CD4-positive, CD25-positive, alpha-beta regulatory T cell (primary cell): ENCODE measurements around the gene MSI2. TPM values are rescaled to one million over a fixed set of nuclear protein-coding genes. Genes with fewer than 3 reads are reported as not detected.

Experiments used
- ATAC-seq, 2 donors: fragments of 150-1000 bp; cut with Tn5 transposase; one replicate each; pipeline ENCODE4 v1.10.0; 2021; ENCODE audit warnings: low read depth in 2 of 2, moderate number of reproducible peaks in 2 of 2, moderate library complexity in 1 of 2
- DNase-seq, 3 donors: peaks; one replicate each; pipeline versions ENCODE4 v3.0.0 to v3.0.0-alpha.2; 2012 to 2022; ENCODE audit warnings: mixed read lengths in 1 of 3
- H3K27ac ChIP-seq: one replicate; pipeline ENCODE4 v1.7.0; 2013; ENCODE audit warnings: mild to moderate bottlenecking, low read length; ENCODE audit not compliant: insufficient read depth, poor library complexity, severe bottlenecking
- H3K27me3 ChIP-seq: one replicate; pipeline ENCODE4 v1.7.0; 2013; ENCODE audit warnings: low read length; ENCODE audit not compliant: control insufficient read depth, insufficient read depth
- H3K36me3 ChIP-seq: one replicate; pipeline ENCODE4 v1.7.0; 2013; ENCODE audit warnings: mild to moderate bottlenecking, low read length, moderate library complexity; ENCODE audit not compliant: control insufficient read depth, insufficient read depth
- H3K4me1 ChIP-seq: 2 replicates; pipeline ENCODE4 v1.7.0; 2013; ENCODE audit warnings: mild to moderate bottlenecking, low read length; ENCODE audit not compliant: insufficient read depth, control insufficient read depth, poor library complexity, severe bottlenecking
- H3K4me3 ChIP-seq: one replicate; pipeline ENCODE4 v1.7.0; 2013; ENCODE audit warnings: low read depth, mild to moderate bottlenecking, low read length, moderate library complexity
- H3K9me3 ChIP-seq, 2 experiments: 1 replicate in 1 of 2; 2 replicates in 1 of 2; pipeline ENCODE4 v1.7.0; 2013; ENCODE audit warnings: low read length in 2 of 2, mild to moderate bottlenecking in 1 of 2, moderate library complexity in 1 of 2; ENCODE audit not compliant: control insufficient read depth in 2 of 2
- H3K27ac Mint-ChIP-seq, 3 donors: one replicate each; pipeline ENCODE4 v1.8.0; 2020 to 2022; ENCODE audit warnings: mild to moderate bottlenecking in 3 of 3, mixed read lengths in 3 of 3, moderate library complexity in 2 of 3
- H3K27me3 Mint-ChIP-seq: one replicate; pipeline ENCODE4 v1.8.0; 2022; ENCODE audit warnings: mild to moderate bottlenecking, mixed read lengths
- H3K36me3 Mint-ChIP-seq: one replicate; pipeline ENCODE4 v1.8.0; 2020; ENCODE audit warnings: mixed read lengths
- H3K4me1 Mint-ChIP-seq, 4 donors: one replicate each; pipeline ENCODE4 v1.8.0; 2020 to 2022; ENCODE audit warnings: mixed read lengths in 4 of 4, mild to moderate bottlenecking in 1 of 4
- H3K4me3 Mint-ChIP-seq, 4 donors: one replicate each; pipeline ENCODE4 v1.8.0; 2020 to 2022; ENCODE audit warnings: mild to moderate bottlenecking in 4 of 4, mixed read lengths in 4 of 4, moderate library complexity in 3 of 4
- H3K9me3 Mint-ChIP-seq, 7 donors: one replicate each; pipeline ENCODE4 v1.8.0; 2020 to 2022; ENCODE audit warnings: mixed read lengths in 7 of 7, mild to moderate bottlenecking in 3 of 7, moderate library complexity in 2 of 7
- polyA plus RNA-seq, 4 donors: library from polyadenylated mRNA; unstranded; fragments of 300-500 nt; fragmentation: Illumina TruSeq; gene quantifications; one replicate each; pipeline ENCODE4 v1.2.3, GENCODE V29; 2021
- total RNA-seq: library from RNA; stranded (reverse); gene quantifications from one replicate; pipeline ENCODE4 v1.2.3, GENCODE V29; 2022

MSI2 gene
- total and polyA plus RNA-seq, 5 donors from 2014 or later = 3.2 to 177 (median 3.4) TPM

DNA sequence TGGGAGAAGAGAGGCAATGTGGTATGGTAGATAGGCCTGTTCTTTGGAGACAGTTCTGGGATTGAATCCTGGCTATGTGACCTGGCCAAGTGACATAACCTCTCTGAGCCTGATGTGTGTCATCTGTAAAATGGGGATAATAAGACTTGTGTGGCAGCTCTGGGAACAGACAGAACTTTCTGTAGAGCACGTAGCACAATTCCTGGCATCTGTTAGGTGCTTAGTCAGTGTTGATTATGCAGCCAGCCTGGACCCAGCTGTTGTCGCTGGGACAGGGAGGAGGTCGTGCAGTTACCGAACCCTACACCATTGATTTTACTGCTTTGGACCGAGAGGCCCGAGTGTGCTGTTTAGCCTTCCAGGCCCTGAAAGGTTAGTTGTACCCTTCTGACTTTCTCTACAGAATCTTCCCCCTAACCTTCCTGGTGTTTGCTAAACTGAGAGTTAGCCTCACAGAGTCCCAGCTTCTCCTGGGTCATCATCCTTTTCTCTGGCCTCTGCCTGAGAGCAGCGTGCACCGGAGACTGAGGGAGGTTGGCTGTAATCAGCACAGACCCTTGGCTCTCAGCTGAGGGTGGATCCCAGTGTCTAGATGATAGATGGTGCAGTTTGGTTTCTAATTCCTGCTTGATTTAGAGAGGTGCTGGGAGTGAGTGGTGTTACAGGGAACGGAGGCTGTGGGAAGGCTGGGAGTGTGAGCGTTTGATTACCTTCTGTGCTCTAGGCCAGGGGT lies 31.9 kb downstream of the MSI2 start:
- Mint-ChIP-seq H3K4me3 (no peak overlapping the region), H3K9me3 (no peaks in the 10 kb centered on the region), H3K4me1 (peaks cover 20 to 67% (median 51%) of the 10 kb centered on the region in 4 donors), H3K27me3 (no peaks in the 10 kb centered on the region), H3K27ac (peak overlapping the region; percentile 27 to 76 (median 39)), H3K36me3 (peaks cover 26% of the 10 kb centered on the region)
- Histone ChIP-seq H3K4me3 (no peak overlapping the region), H3K36me3 (peaks cover 9% of the 10 kb centered on the region), H3K27me3 (no peaks in the 10 kb centered on the region), H3K4me1 (peaks cover 24% of the 10 kb centered on the region), H3K27ac (no peak overlapping the region), H3K9me3 (no peaks in the 10 kb centered on the region)
- no peak for DNase-seq
- ATAC-seq = no peak

DNA sequence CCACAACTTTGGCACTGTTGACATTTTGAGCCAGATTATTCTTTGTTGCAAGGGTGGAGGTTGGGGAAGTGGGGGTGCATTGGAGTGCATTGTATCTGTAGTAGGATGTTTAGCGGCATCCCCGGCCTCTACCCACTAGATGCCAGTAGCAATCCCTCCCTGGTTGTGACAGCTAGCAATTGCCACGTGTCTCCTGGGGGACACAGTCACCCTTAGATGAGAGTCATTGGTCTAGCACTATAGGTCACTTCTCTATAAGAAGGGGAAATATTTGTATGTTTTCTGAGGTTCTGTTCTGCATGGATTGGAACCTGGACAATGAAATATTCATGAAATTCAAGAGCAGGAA lies 32.4 kb downstream of the MSI2 start:
- Histone ChIP-seq H3K27me3 (no peaks in the 10 kb centered on the region), H3K36me3 (peaks cover 9% of the 10 kb centered on the region), H3K27ac (no peak overlapping the region), H3K9me3 (no peaks in the 10 kb centered on the region), H3K4me3 (no peak overlapping the region), H3K4me1 (peaks cover 23% of the 10 kb centered on the region)
- DNase-seq (no peak), ATAC-seq (no peak)
- Mint-ChIP-seq H3K36me3 (peaks cover 26% of the 10 kb centered on the region), H3K27ac (peak overlapping the region in 2 of 3 donors; percentile 27 to 51), H3K4me3 (no peak overlapping the region), H3K4me1 (peaks cover 20 to 62% (median 46%) of the 10 kb centered on the region in 4 donors), H3K27me3 (no peaks in the 10 kb centered on the region), H3K9me3 (no peaks in the 10 kb centered on the region)

DNA sequence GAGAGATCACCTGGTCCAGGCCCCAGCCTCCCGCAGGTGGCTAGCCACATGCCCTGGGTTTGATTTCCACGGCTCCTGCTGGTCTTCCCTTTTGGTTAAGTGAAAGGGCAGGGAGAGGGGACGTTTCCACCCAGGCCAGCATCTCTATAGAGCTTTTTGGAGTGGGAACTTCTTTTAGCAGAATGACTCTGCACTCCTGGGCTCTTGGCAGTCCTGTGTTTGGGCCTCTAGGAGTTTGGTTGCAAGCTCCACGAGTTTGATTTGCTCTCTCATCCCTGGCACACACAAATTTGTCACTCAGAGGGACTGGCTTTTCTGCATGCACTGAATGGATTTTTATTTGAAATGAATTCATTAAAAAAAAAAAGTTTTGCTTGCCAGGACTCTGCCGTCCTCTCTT lies 32.8 kb downstream of the MSI2 start:
- H3K36me3 ChIP-seq = peaks cover 12% of the 10 kb centered on the region
- no peaks in the 10 kb centered on the region for H3K9me3 ChIP-seq
- no peaks in the 10 kb centered on the region for H3K27me3 ChIP-seq
- Mint-ChIP-seq H3K36me3 (peaks cover 29% of the 10 kb centered on the region), H3K4me3 (no peak overlapping the region), H3K27me3 (no peaks in the 10 kb centered on the region), H3K4me1 (peaks cover 19 to 63% (median 48%) of the 10 kb centered on the region in 4 donors), H3K27ac (peak overlapping the region in 2 of 3 donors; percentile 27 to 51), H3K9me3 (no peaks in the 10 kb centered on the region)
- peaks cover 23% of the 10 kb centered on the region for H3K4me1 ChIP-seq
- H3K4me3 ChIP-seq = no peak overlapping the region
- DNase-seq (no peak), ATAC-seq (no peak)
- no peak overlapping the region for H3K27ac ChIP-seq

DNA sequence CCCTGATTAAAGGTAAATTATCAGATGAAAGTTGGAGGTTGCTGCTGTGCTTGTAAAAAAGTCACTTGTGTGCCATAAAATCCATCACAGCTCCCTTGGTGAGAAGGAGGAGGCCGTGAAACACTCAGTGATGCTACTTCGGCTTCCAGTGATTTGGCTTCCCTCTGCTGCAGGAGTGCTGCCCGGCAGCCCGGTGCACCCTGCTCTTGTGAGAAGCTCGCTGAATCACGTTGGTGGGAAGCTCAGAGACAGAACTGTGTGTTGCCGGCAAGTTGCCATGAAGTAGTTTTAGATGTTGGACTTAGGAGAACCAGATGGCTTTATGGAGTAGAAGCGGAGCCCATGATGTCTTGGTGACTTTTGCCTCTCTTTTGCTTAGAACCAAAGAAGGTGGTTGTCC lies 33.3 kb downstream of the MSI2 start:
- H3K4me1 Mint-ChIP-seq = peaks cover 16 to 63% (median 48%) of the 10 kb centered on the region in 4 donors
- ATAC-seq = no peak
- H3K27me3 Mint-ChIP-seq = no peaks in the 10 kb centered on the region
- H3K4me1 ChIP-seq = peaks cover 22% of the 10 kb centered on the region
- H3K4me3 ChIP-seq = no peak overlapping the region
- H3K27ac ChIP-seq = no peak overlapping the region
- H3K36me3 ChIP-seq = peaks cover 13% of the 10 kb centered on the region
- peak overlapping the region in 1 of 3 donors; percentile 82 for H3K27ac Mint-ChIP-seq
- no peak for DNase-seq
- H3K9me3 Mint-ChIP-seq = no peaks in the 10 kb centered on the region
- H3K9me3 ChIP-seq = no peaks in the 10 kb centered on the region
- H3K36me3 Mint-ChIP-seq = peaks cover 29% of the 10 kb centered on the region
- H3K27me3 ChIP-seq = no peaks in the 10 kb centered on the region
- H3K4me3 Mint-ChIP-seq = no peak overlapping the region

DNA sequence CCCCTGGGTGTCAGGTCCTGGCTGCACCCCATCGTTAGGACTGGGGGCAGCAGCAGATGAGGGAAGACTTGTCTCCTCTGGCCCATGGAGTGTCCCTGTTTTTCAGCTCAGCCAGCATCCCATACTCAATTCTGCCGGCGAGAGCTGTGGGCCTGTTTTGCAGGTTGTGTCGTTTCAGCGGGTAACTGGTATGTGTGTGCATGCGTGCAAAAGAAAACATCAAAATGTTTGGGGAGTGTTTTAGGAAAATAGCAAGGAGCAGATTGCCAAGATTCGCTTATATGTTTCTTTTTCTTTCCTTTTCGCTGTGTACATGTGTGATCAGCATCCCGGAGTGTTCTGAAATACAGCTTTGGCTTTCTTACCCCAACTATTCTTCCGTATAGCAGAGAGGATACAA lies 34.7 kb downstream of the MSI2 start:
- Histone ChIP-seq H3K36me3 (peaks cover 13% of the 10 kb centered on the region), H3K27ac (no peak overlapping the region), H3K4me3 (no peak overlapping the region), H3K4me1 (peaks cover 20% of the 10 kb centered on the region), H3K9me3 (no peaks in the 10 kb centered on the region), H3K27me3 (no peaks in the 10 kb centered on the region)
- no peaks in the 10 kb centered on the region for H3K9me3 Mint-ChIP-seq
- peaks cover 41% of the 10 kb centered on the region for H3K36me3 Mint-ChIP-seq
- ATAC-seq = no peak
- H3K27me3 Mint-ChIP-seq = no peaks in the 10 kb centered on the region
- no peak overlapping the region for H3K27ac Mint-ChIP-seq
- H3K4me1 Mint-ChIP-seq = peaks cover 19 to 62% (median 46%) of the 10 kb centered on the region in 4 donors
- no peak for DNase-seq
- no peak overlapping the region for H3K4me3 Mint-ChIP-seq

DNA sequence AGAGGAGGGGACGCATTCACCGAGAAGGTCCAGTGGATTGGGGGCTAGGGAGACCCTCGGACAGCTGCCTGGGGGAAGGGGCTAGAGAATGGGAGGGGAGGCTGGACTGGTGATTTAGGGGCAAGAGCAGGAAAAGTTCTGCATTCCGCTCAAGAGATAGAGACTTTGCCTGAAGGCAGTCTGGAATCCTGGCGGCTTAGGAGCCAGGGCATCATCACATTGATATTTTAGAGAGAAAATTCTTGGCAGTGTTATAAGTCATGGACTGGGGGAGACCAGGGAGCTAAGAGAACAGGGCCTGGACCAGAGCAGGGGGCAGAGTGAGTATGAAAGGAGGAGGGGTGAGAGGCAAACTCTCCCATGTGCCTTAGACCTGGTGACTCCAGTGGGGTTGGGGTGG lies 35.8 kb downstream of the MSI2 start:
- H3K9me3 Mint-ChIP-seq = no peaks in the 10 kb centered on the region
- Histone ChIP-seq H3K27me3 (no peaks in the 10 kb centered on the region), H3K36me3 (peaks cover 14% of the 10 kb centered on the region), H3K4me1 (peaks cover 15% of the 10 kb centered on the region), H3K4me3 (no peak overlapping the region), H3K27ac (no peak overlapping the region), H3K9me3 (no peaks in the 10 kb centered on the region)
- peaks cover 45% of the 10 kb centered on the region for H3K36me3 Mint-ChIP-seq
- H3K27ac Mint-ChIP-seq = peak overlapping the region in 2 of 3 donors; percentile 3 to 78
- H3K27me3 Mint-ChIP-seq = no peaks in the 10 kb centered on the region
- ATAC-seq (no peak), DNase-seq (no peak)
- no peak overlapping the region for H3K4me3 Mint-ChIP-seq
- H3K4me1 Mint-ChIP-seq = peaks cover 20 to 59% (median 44%) of the 10 kb centered on the region in 4 donors

DNA sequence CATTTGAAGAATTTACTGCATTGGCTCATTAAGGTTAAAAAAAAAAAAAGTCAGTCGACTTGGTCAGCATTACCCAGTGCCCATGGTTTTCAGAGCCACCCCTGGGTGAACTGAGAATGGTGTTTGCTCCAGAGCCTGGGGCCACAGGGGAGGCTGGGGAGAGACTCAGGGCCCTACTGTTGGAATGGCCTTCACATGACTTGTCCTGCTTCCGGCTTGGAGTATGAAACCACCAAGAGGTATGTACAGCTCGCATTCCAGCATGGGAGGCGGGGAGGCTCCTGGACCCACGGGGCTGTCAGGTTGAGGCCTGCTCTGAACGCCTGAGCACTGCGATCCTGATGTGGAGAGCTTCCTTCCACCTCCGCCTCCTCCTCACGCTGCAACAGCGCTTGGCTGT lies 36.8 kb downstream of the MSI2 start:
- H3K27ac Mint-ChIP-seq = no peak overlapping the region
- no peaks in the 10 kb centered on the region for H3K27me3 Mint-ChIP-seq
- no peaks in the 10 kb centered on the region for H3K9me3 Mint-ChIP-seq
- H3K36me3 ChIP-seq = peaks cover 21% of the 10 kb centered on the region
- H3K36me3 Mint-ChIP-seq = peaks cover 54% of the 10 kb centered on the region
- no peaks in the 10 kb centered on the region for H3K27me3 ChIP-seq
- ATAC-seq (no peak), DNase-seq (no peak)
- H3K4me3 Mint-ChIP-seq = no peak overlapping the region
- H3K4me1 Mint-ChIP-seq = peaks cover 20 to 49% (median 42%) of the 10 kb centered on the region in 4 donors
- peaks cover 15% of the 10 kb centered on the region for H3K4me1 ChIP-seq
- H3K9me3 ChIP-seq = peaks cover 2 to 3% of the 10 kb centered on the region in 2 experiments
- no peak overlapping the region for H3K27ac ChIP-seq
- H3K4me3 ChIP-seq = no peak overlapping the region

DNA sequence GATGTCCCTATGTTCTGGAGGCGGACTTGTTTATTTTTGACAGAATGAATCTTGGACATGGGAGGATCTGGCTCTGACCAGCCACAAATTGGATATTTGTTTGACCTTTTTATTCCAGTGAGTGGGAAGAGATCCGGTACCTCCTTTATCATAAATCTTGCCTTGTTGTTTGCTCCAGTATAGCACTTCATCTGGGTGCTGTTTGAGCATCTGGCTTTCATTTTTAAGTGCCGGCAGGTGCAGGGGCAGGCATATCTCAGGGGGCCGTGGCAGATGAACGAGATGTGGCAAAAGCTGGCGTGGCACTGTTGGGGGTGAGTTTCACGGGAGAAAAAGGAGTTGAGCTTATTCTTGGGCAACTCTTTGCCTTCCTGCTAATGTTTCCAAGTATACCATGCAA lies 37.8 kb downstream of the MSI2 start:
- peaks cover 15% of the 10 kb centered on the region for H3K4me1 ChIP-seq
- DNase-seq (no peak), ATAC-seq (no peak)
- Mint-ChIP-seq H3K36me3 (peaks cover 64% of the 10 kb centered on the region), H3K4me1 (peaks cover 20 to 41% (median 36%) of the 10 kb centered on the region in 4 donors), H3K27ac (peak overlapping the region in 1 of 3 donors; percentile 70), H3K27me3 (no peaks in the 10 kb centered on the region), H3K4me3 (peak overlapping the region in 1 of 4 donors; percentile 31), H3K9me3 (peaks cover 0 to 2% (median 0%) of the 10 kb centered on the region in 7 donors)
- H3K27me3 ChIP-seq = no peaks in the 10 kb centered on the region
- H3K9me3 ChIP-seq = peaks cover 2 to 4% of the 10 kb centered on the region in 2 experiments
- H3K27ac ChIP-seq = no peak overlapping the region
- no peak overlapping the region for H3K4me3 ChIP-seq
- peaks cover 26% of the 10 kb centered on the region for H3K36me3 ChIP-seq
